ENCODE data around the gene GALNT2. TPM values are rescaled to one million over a fixed set of nuclear protein-coding genes. Genes with fewer than 3 reads are reported as not detected.

GALNT2 gene
- polyA plus RNA-seq, 1 of the 3 experiments (the other 2 are of a cell fraction) = 118 TPM

DNA sequence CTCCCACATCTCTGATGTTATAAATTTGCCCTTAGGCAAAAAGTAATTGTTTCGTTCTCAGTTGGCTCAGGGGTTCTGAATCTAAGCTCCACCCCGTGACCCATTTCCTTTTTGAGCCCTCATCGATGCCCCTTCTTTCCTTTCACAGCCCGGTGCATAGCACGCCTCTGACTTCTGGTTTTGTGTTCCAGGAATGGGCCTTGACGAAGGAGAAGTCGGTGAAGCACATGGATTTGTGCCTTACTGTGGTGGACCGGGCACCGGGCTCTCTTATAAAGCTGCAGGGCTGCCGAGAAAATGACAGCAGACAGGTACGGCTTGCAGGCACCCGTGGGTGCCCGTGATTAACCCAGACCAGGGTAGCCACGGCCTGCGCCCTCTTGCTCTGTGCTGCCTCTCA is 207.2 kb downstream of the GALNT2 start:
- Histone ChIP-seq H3F3A (replicated peaks; ENCODE audit: insufficient read depth) (peaks cover 20% of the 10 kb centered on the region), H3K9me3 (no peaks in the 10 kb centered on the region), H3K36me3 (replicated peaks in 1 of 2; ENCODE audit: control insufficient read depth in 1 of 2, insufficient read depth in 2 of 2, low read length in 1 of 2) (peaks cover 28 to 50% of the 10 kb centered on the region in 2 experiments), H3K27ac (ENCODE audit: low read depth in 2 of 2, low read length in 1 of 2) (no peak overlapping the region), H3K4me3 (ENCODE audit: low read depth in 2 of 2, low read length in 1 of 2) (no peak overlapping the region), H3K9me2 (no peaks in the 10 kb centered on the region), H3K27me3 (ENCODE audit: insufficient read depth) (no peaks in the 10 kb centered on the region), H2AFZ (ENCODE audit: low read depth) (no peak overlapping the region), H3K79me2 (ENCODE audit: insufficient read depth) (no peaks in the 10 kb centered on the region), H3K4me2 (no peak overlapping the region), H4K20me1 (ENCODE audit: insufficient read depth) (no peaks in the 10 kb centered on the region), H3K9ac (no peak overlapping the region), H3K4me1 (ENCODE audit: control insufficient read depth in 1 of 2, insufficient read depth in 2 of 2, low read depth in 1 of 2, low read length in 1 of 2) (peaks cover 9 to 32% of the 10 kb centered on the region in 2 experiments; a peak in 3 of 4 replicates)
- TF ChIP-seq ELF1 (IDR thresholded peaks at IDR 0.05) (no peak), TCF12 (IDR thresholded peaks at IDR 0.05) (no peak), NRF1 (IDR thresholded peaks at IDR 0.05; ENCODE audit: low read depth, low read length) (no peak)
- TF ChIP-seq, protein P1, sequence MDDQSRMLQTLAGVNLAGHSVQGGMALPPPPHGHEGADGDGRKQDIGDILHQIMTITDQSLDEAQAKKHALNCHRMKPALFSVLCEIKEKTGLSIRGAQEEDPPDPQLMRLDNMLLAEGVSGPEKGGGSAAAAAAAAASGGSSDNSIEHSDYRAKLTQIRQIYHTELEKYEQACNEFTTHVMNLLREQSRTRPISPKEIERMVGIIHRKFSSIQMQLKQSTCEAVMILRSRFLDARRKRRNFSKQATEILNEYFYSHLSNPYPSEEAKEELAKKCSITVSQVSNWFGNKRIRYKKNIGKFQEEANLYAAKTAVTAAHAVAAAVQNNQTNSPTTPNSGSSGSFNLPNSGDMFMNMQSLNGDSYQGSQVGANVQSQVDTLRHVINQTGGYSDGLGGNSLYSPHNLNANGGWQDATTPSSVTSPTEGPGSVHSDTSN (IDR thresholded peaks at IDR 0.05) = no peak
- TF ChIP-seq, protein P2, sequence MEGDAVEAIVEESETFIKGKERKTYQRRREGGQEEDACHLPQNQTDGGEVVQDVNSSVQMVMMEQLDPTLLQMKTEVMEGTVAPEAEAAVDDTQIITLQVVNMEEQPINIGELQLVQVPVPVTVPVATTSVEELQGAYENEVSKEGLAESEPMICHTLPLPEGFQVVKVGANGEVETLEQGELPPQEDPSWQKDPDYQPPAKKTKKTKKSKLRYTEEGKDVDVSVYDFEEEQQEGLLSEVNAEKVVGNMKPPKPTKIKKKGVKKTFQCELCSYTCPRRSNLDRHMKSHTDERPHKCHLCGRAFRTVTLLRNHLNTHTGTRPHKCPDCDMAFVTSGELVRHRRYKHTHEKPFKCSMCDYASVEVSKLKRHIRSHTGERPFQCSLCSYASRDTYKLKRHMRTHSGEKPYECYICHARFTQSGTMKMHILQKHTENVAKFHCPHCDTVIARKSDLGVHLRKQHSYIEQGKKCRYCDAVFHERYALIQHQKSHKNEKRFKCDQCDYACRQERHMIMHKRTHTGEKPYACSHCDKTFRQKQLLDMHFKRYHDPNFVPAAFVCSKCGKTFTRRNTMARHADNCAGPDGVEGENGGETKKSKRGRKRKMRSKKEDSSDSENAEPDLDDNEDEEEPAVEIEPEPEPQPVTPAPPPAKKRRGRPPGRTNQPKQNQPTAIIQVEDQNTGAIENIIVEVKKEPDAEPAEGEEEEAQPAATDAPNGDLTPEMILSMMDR (IDR thresholded peaks at IDR 0.05) = no peak
- TF ChIP-seq, protein P3, sequence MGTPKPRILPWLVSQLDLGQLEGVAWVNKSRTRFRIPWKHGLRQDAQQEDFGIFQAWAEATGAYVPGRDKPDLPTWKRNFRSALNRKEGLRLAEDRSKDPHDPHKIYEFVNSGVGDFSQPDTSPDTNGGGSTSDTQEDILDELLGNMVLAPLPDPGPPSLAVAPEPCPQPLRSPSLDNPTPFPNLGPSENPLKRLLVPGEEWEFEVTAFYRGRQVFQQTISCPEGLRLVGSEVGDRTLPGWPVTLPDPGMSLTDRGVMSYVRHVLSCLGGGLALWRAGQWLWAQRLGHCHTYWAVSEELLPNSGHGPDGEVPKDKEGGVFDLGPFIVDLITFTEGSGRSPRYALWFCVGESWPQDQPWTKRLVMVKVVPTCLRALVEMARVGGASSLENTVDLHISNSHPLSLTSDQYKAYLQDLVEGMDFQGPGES (IDR thresholded peaks at IDR 0.05; ENCODE audit: low read depth, low read length) = no peak
- DNase-seq = no peak
- ChIA-PET POLR2A (no interaction called here), CTCF (interaction anchor here (1.3 kb wide), 1 partner anchor 28 kb away, joined by 3 read pairs; no protein-coding TSS in a partner anchor)
- 96% methylated on average over 15 of the region's 15 CpGs for WGBS (ENCODE audit: low lambda C conversion rate)

DNA sequence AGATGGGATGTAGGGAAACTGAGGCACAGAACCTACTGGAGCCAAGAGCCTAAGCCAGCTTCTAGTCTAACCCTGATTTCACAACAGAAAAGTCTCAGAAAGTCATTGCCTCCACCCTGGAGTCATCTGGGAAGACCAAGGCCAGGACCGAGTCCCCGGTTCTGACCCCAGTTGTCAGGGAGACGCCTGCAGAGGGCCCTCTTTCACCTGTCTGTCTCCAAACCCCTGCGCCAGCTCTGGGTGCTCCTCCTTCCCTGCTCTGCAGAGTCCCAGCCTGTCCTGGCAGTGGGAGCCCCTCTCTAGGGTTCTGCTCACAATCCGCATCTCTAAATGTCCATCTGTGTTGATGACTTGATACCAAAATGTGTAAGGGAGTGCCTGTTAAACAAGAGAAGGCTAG is 209.4 kb downstream of the GALNT2 start:
- Histone ChIP-seq H3K4me1 (ENCODE audit: control insufficient read depth in 1 of 2, insufficient read depth in 2 of 2, low read depth in 1 of 2, low read length in 1 of 2) (peaks cover 0 to 27% of the 10 kb centered on the region in 2 experiments; a peak in 2 of 4 replicates), H3K9ac (no peak overlapping the region), H2AFZ (ENCODE audit: low read depth) (no peak overlapping the region), H4K20me1 (ENCODE audit: insufficient read depth) (no peaks in the 10 kb centered on the region), H3K36me3 (replicated peaks in 1 of 2; ENCODE audit: control insufficient read depth in 1 of 2, insufficient read depth in 2 of 2, low read length in 1 of 2) (peaks cover 28 to 67% of the 10 kb centered on the region in 2 experiments), H3K9me2 (no peaks in the 10 kb centered on the region), H3K4me2 (no peak overlapping the region), H3K27me3 (ENCODE audit: insufficient read depth) (no peaks in the 10 kb centered on the region), H3K9me3 (no peaks in the 10 kb centered on the region), H3K79me2 (ENCODE audit: insufficient read depth) (no peaks in the 10 kb centered on the region), H3K4me3 (ENCODE audit: low read depth in 2 of 2, low read length in 1 of 2) (no peak overlapping the region), H3K27ac (ENCODE audit: low read depth in 2 of 2, low read length in 1 of 2) (no peak overlapping the region), H3F3A (replicated peaks; ENCODE audit: insufficient read depth) (peaks cover 20% of the 10 kb centered on the region)
- no peak for DNase-seq
- ChIA-PET POLR2A (no interaction called here), CTCF (interaction anchor here (1.3 kb wide), 1 partner anchor 27 kb away, joined by 3 read pairs; no protein-coding TSS in a partner anchor)
- WGBS (ENCODE audit: low lambda C conversion rate) = 92% methylated on average over 5 of the region's 5 CpGs
- TF ChIP-seq POLR2AphosphoS5 (IDR thresholded peaks at IDR 0.05; ENCODE audit: low read depth, low read length) (no peak), JUND (IDR thresholded peaks at IDR 0.05) (no peak), GATA2 (CRISPR knock-in tag; IDR thresholded peaks at IDR 0.05) (no peak), FOXM1 (IDR thresholded peaks at IDR 0.05; ENCODE audit: low read depth) (no peak), SIN3A (IDR thresholded peaks at IDR 0.05; ENCODE audit: borderline replicate concordance, low read depth, low read length) (no peak), EZH2phosphoT487 (IDR thresholded peaks at IDR 0.05; ENCODE audit: borderline replicate concordance, low read depth) (no peak), RCOR1 (IDR thresholded peaks at IDR 0.05; ENCODE audit: low read length) (no peak), YY1 (IDR thresholded peaks at IDR 0.05; ENCODE audit: low read depth) (no peak), SMC3 (IDR thresholded peaks at IDR 0.05; ENCODE audit: low read depth, low read length) (no peak), GABPA (IDR thresholded peaks at IDR 0.05; ENCODE audit: low read depth) (no peak), RXRA (IDR thresholded peaks at IDR 0.05; ENCODE audit: borderline replicate concordance, low read depth) (no peak), TCF12 (IDR thresholded peaks at IDR 0.05) (no peak), TEAD4 (IDR thresholded peaks at IDR 0.05; ENCODE audit: borderline replicate concordance, insufficient read depth) (no peak)
- TF ChIP-seq, protein P4, sequence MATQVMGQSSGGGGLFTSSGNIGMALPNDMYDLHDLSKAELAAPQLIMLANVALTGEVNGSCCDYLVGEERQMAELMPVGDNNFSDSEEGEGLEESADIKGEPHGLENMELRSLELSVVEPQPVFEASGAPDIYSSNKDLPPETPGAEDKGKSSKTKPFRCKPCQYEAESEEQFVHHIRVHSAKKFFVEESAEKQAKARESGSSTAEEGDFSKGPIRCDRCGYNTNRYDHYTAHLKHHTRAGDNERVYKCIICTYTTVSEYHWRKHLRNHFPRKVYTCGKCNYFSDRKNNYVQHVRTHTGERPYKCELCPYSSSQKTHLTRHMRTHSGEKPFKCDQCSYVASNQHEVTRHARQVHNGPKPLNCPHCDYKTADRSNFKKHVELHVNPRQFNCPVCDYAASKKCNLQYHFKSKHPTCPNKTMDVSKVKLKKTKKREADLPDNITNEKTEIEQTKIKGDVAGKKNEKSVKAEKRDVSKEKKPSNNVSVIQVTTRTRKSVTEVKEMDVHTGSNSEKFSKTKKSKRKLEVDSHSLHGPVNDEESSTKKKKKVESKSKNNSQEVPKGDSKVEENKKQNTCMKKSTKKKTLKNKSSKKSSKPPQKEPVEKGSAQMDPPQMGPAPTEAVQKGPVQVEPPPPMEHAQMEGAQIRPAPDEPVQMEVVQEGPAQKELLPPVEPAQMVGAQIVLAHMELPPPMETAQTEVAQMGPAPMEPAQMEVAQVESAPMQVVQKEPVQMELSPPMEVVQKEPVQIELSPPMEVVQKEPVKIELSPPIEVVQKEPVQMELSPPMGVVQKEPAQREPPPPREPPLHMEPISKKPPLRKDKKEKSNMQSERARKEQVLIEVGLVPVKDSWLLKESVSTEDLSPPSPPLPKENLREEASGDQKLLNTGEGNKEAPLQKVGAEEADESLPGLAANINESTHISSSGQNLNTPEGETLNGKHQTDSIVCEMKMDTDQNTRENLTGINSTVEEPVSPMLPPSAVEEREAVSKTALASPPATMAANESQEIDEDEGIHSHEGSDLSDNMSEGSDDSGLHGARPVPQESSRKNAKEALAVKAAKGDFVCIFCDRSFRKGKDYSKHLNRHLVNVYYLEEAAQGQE (IDR thresholded peaks at IDR 0.05; ENCODE audit: low read depth, low read length) = no peak
- TF ChIP-seq, protein P5, sequence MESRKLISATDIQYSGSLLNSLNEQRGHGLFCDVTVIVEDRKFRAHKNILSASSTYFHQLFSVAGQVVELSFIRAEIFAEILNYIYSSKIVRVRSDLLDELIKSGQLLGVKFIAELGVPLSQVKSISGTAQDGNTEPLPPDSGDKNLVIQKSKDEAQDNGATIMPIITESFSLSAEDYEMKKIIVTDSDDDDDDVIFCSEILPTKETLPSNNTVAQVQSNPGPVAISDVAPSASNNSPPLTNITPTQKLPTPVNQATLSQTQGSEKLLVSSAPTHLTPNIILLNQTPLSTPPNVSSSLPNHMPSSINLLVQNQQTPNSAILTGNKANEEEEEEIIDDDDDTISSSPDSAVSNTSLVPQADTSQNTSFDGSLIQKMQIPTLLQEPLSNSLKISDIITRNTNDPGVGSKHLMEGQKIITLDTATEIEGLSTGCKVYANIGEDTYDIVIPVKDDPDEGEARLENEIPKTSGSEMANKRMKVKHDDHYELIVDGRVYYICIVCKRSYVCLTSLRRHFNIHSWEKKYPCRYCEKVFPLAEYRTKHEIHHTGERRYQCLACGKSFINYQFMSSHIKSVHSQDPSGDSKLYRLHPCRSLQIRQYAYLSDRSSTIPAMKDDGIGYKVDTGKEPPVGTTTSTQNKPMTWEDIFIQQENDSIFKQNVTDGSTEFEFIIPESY (IDR thresholded peaks at IDR 0.05; ENCODE audit: borderline replicate concordance, low read depth) = no peak
